Endothelial cell of umbilical vein (primary cell): ENCODE measurements around the gene IFI44L. TPM values are rescaled to one million over a fixed set of nuclear protein-coding genes. Genes with fewer than 3 reads are reported as not detected.
A peak's percentile ranks its signal among the peaks of the same experiment; 100 is the strongest.

Source experiments
- BruUV-seq: library from RNA; stranded (reverse); fragments of 400-500 nt; replicated peaks from 2 replicates; lab custom pipeline; 2021; lab: Mats Ljungman, UMichigan
- CTCF ChIA-PET: fragments of 300-600, 350-600 bp; sonication (Branson Sonifier 250); formaldehyde crosslinking; loops from one replicate; lab custom pipeline; 2021; ENCODE audit warnings: antibody characterized with exemption, inconsistent platforms; lab: Charles Lee
- POLR2A ChIA-PET: fragments of 300-600, 350-600 bp; sonication (Branson Sonifier 250); formaldehyde crosslinking; loops from one replicate; lab custom pipeline; 2021; ENCODE audit warnings: antibody characterized with exemption, inconsistent platforms; lab: Charles Lee
- DNase-seq: peaks from one replicate; pipeline ENCODE4 v3.0.0-alpha.2; 2011; ENCODE audit warnings: low read depth, low spot score
- FAIRE-seq: peaks from 2 replicates; lab custom pipeline; 2011; peaks lifted over from hg19 to GRCh38; lab: Jason Lieb, UNC
- H2AFZ ChIP-seq: 2 replicates; pipeline ENCODE4 v1.6.0; 2012; ENCODE audit warnings: low read depth, low read length, control low read depth, inconsistent platforms
- H3K27ac ChIP-seq: 2 replicates; pipeline ENCODE4 v1.5.1; 2011; ENCODE audit warnings: low read depth, mild to moderate bottlenecking, control low read depth, low read length, moderate library complexity; ENCODE audit not compliant: insufficient read depth
- H3K27me3 ChIP-seq, 2 experiments: 2 replicates each; pipeline versions ENCODE4 v1.6.0 to v1.6.1; 2011; ENCODE audit warnings: low read length in 2 of 2, mixed read lengths in 1 of 2; ENCODE audit not compliant: control insufficient read depth in 2 of 2, insufficient read depth in 2 of 2
- H3K36me3 ChIP-seq, 2 experiments: 2 replicates in 1 of 2; 3 replicates in 1 of 2; pipeline ENCODE4 v1.5.1; 2011; ENCODE audit warnings: low read length in 2 of 2, mild to moderate bottlenecking in 1 of 2, moderate library complexity in 1 of 2; ENCODE audit not compliant: control insufficient read depth in 2 of 2, insufficient read depth in 2 of 2; ENCODE audit errors: extremely low read depth in 1 of 2
- H3K4me1 ChIP-seq: 3 replicates; pipeline ENCODE4 v1.5.1; 2011; ENCODE audit warnings: mild to moderate bottlenecking, low read length; ENCODE audit not compliant: control insufficient read depth, insufficient read depth; ENCODE audit errors: extremely low read depth
- H3K4me2 ChIP-seq: 2 replicates; pipeline ENCODE4 v1.6.1; 2011; ENCODE audit warnings: low read length, control low read depth, mixed read lengths; ENCODE audit not compliant: insufficient read depth
- H3K4me3 ChIP-seq, 3 experiments: fragments of 200-600 bp in 1 of 3; sonication (generic), shearing (Covaris generic) in 1 of 3; replicated peaks in 1 of 3; 2 replicates each; pipeline ENCODE4 v1.5.1; 2011 to 2016; ENCODE audit warnings: control low read depth in 3 of 3, low read length in 3 of 3, mild to moderate bottlenecking in 2 of 3, inconsistent platforms in 1 of 3, low read depth in 1 of 3, moderate library complexity in 1 of 3; ENCODE audit not compliant: insufficient read depth in 1 of 3
- H3K79me2 ChIP-seq: 2 replicates; pipeline ENCODE4 v1.6.0; 2012; ENCODE audit warnings: low read length, inconsistent platforms; ENCODE audit not compliant: control insufficient read depth, insufficient read depth
- H3K9ac ChIP-seq: replicated peaks from 2 replicates; pipeline ENCODE3; 2011; ENCODE audit warnings: low read length, control low read depth; ENCODE audit not compliant: insufficient read depth; ENCODE audit errors: extremely low read depth
- H3K9me1 ChIP-seq: replicated peaks from 3 replicates; pipeline ENCODE4 v1.6.0; 2011; ENCODE audit warnings: mild to moderate bottlenecking, low read length; ENCODE audit not compliant: control insufficient read depth, insufficient read depth; ENCODE audit errors: extremely low read depth
- H3K9me3 ChIP-seq: replicated peaks from 2 replicates; pipeline ENCODE4 v1.5.1; 2012; ENCODE audit warnings: low read length, inconsistent platforms; ENCODE audit not compliant: control insufficient read depth, insufficient read depth
- H4K20me1 ChIP-seq: replicated peaks from 2 replicates; pipeline ENCODE3; 2011; ENCODE audit warnings: mild to moderate bottlenecking, low read length; ENCODE audit not compliant: control insufficient read depth, insufficient read depth; ENCODE audit errors: extremely low read depth
- CTCF ChIP-seq, 2 donors: IDR thresholded peaks; 1 replicate in 1 of 2; 2 replicates in 1 of 2; pipeline ENCODE4 v1.5.1; 2011; ENCODE audit warnings: low read length in 2 of 2, mild to moderate bottlenecking in 2 of 2, moderate library complexity in 2 of 2, control low read depth in 1 of 2, inconsistent platforms in 1 of 2, low read depth in 1 of 2; ENCODE audit not compliant: insufficient read depth in 1 of 2; ENCODE audit errors: extremely low read depth in 1 of 2
- EZH2 ChIP-seq: IDR thresholded peaks from 2 replicates; pipeline ENCODE4 v1.6.1; 2012; ENCODE audit warnings: borderline replicate concordance, low read depth, mild to moderate bottlenecking, moderate library complexity, low read length, inconsistent platforms; ENCODE audit not compliant: severe bottlenecking
- FOS ChIP-seq: IDR thresholded peaks from 2 replicates; pipeline ENCODE4 v1.6.1; 2011; ENCODE audit warnings: mild to moderate bottlenecking, low read length, moderate library complexity, borderline replicate concordance; ENCODE audit not compliant: insufficient read depth
- GATA2 ChIP-seq: IDR thresholded peaks from 2 replicates; pipeline ENCODE4 v1.7.0; 2011; ENCODE audit warnings: low read depth, mild to moderate bottlenecking, moderate library complexity, mixed read lengths, low read length; ENCODE audit not compliant: insufficient read length, insufficient read depth
- JUN ChIP-seq: IDR thresholded peaks from 2 replicates; pipeline ENCODE4 v1.6.1; 2011; ENCODE audit warnings: borderline replicate concordance, low read depth; ENCODE audit not compliant: insufficient read length, insufficient read depth
- MAX ChIP-seq: IDR thresholded peaks from 2 replicates; pipeline ENCODE4 v1.6.1; 2011; ENCODE audit not compliant: insufficient read depth, insufficient read length
- MYC ChIP-seq: IDR thresholded peaks from one replicate; pipeline ENCODE4 v1.6.1; 2011; ENCODE audit warnings: mild to moderate bottlenecking, low read depth, low read length
- POLR2A ChIP-seq: IDR thresholded peaks from 2 replicates; pipeline ENCODE4 v1.6.1; 2012; ENCODE audit warnings: low read depth, mild to moderate bottlenecking, control low read depth, low read length
- POLR2AphosphoS5 ChIP-seq: IDR thresholded peaks from 2 replicates; pipeline ENCODE4 v1.6.1; 2012; ENCODE audit warnings: low read depth, mild to moderate bottlenecking, control low read depth, low read length, moderate library complexity; ENCODE audit not compliant: insufficient read depth
- dilution Hi-C: fragments of 300-500 bp; cut with MboI; formaldehyde crosslinking; loops from one replicate; pipeline ENCODE4 v1.15.0; 2019; ENCODE audit warnings: low sequenced_read_pairs; ENCODE audit not compliant: extremely low pct_ligation_motif_present
- intact Hi-C: fragments of 100-400 bp; cut with micrococcal nuclease; formaldehyde crosslinking; loops from one replicate; pipeline ENCODE4 v1.10.0; 2022
- polyA plus RNA-seq, 4 experiments: library from polyadenylated mRNA; depleted of rRNA in 3 of 4; stranded (reverse) in 3 of 4; unstranded in 1 of 4; fragments of >200 nt; gene quantifications; 2 replicates each; pipeline versions ENCODE4 v1.2.1 to v1.2.3, GENCODE V29; 2011 to 2012; ENCODE audit warnings: missing spikeins in 1 of 4
- total RNA-seq: library from RNA; stranded (reverse); gene quantifications from 2 replicates; pipeline ENCODE4 v1.2.3, GENCODE V29; 2021

The IFI44L gene
- total and polyA plus RNA-seq, 2 donors (not counting 3 experiments of a cell fraction or from before 2014, with no cell fraction given): 2.8 to 2.9 TPM

DNA sequence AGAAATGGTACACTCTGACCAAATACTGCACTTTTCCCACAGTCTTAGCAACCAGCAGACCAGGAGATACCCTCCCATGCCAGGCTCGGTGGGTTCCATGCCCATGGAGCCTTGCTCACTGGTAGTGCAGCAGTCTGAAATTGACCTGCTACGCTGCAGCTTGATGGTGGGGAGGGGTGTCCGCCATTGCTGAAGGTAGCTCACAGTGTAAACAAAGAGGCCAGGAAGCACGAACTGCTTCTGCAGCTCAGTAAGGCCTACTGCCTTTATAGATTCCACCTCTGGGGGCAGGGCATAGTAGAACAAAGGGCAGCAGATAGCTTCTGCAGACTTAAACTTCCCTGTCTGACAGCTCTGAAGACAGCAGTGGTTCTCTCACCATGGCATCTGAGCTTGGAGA lies 12.3 kb upstream of the IFI44L start:
- no peak overlapping the region for H3K4me2 ChIP-seq
- H3K36me3 ChIP-seq: no peaks in the 10 kb centered on the region
- no peaks in the 10 kb centered on the region for H4K20me1 ChIP-seq
- H3K4me1 ChIP-seq: no peaks in the 10 kb centered on the region
- no peak overlapping the region for H3K27ac ChIP-seq
- H2AFZ ChIP-seq: no peak overlapping the region
- no peak for FAIRE-seq
- peaks cover 0 to 2% of the 10 kb centered on the region in 2 experiments for H3K27me3 ChIP-seq
- dilution Hi-C loops (no loop called here), intact Hi-C loops (loop anchor here (1.0 to 10.0 kb wide), 3 partner anchors 193 to 478 kb away; no protein-coding TSS in a partner anchor)
- no peaks in the 10 kb centered on the region for H3K79me2 ChIP-seq
- ChIA-PET CTCF (interaction anchor here (0.8 to 5.0 kb wide), 15 partner anchors 9 to 629 kb away, joined by 3 to 105 read pairs (median 4); partner anchors contain the start of genes FUBP1, IFI44L and PTGFR), POLR2A (no interaction called here)
- no peak for DNase-seq
- no peaks in the 10 kb centered on the region for H3K9me3 ChIP-seq
- H3K9ac ChIP-seq: no peak overlapping the region
- H3K9me1 ChIP-seq: no peaks in the 10 kb centered on the region
- BruUV-seq: no TSS peak
- TF ChIP-seq GATA2 (no peak), FOS (no peak), EZH2 (no peak), POLR2AphosphoS5 (no peak), JUN (no peak), MYC (no peak), MAX (no peak)
- H3K4me3 ChIP-seq: no peak overlapping the region

DNA sequence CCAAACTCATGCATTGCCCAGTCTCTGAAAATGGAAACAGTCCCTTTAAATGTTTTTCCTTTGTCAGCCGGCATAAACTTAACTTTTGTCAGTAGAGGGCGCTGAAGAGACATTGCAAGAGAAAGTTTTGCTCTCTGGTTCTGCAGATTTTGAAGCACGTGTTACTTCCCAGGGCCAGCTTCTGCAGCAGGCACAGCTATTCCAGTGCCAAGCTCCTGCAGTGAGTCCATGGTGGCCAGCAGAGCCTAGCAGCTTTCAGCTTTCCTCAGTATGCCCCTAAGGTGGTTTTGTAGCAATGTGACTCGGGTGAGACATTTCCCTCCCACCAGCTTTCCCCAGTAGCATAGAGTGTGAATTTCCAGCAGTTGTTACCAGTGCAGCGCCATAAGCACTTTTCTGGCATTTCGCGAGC lies 2.6 kb upstream of the IFI44L start:
- H3K9me1 ChIP-seq: no peaks in the 10 kb centered on the region
- H4K20me1 ChIP-seq: no peaks in the 10 kb centered on the region
- H3K27ac ChIP-seq: no peak overlapping the region
- TF ChIP-seq FOS (no peak), CTCF (IDR thresholded peaks at IDR 0.05; ENCODE audit: extremely low read depth in 1 of 2, insufficient read depth in 1 of 2, low read depth in 1 of 2, low read length in 2 of 2) (peak; percentile 67 to 73), POLR2AphosphoS5 (no peak), GATA2 (no peak), JUN (no peak), POLR2A (no peak), MAX (peak; percentile 90), MYC (no peak), EZH2 (no peak)
- no TSS peak for BruUV-seq
- peak overlapping the region; percentile 26 for H2AFZ ChIP-seq
- dilution Hi-C loops: no loop called here
- intact Hi-C loops: loop anchor here (1.0 to 5.0 kb wide), 4 partner anchors 59 to 735 kb away; no protein-coding TSS in a partner anchor
- H3K9ac ChIP-seq: no peak overlapping the region
- peak; percentile 81 for FAIRE-seq
- no peak overlapping the region for H3K4me3 ChIP-seq
- H3K79me2 ChIP-seq: no peaks in the 10 kb centered on the region
- DNase-seq: peak; percentile 77
- peaks cover 18% of the 10 kb centered on the region for H3K4me1 ChIP-seq
- no peak overlapping the region for H3K4me2 ChIP-seq
- H3K27me3 ChIP-seq: no peaks in the 10 kb centered on the region
- no peaks in the 10 kb centered on the region for H3K9me3 ChIP-seq
- ChIA-PET POLR2A (interaction anchor here (0.7 kb wide), 1 partner anchor 48 kb away, joined by 3 read pairs; no protein-coding TSS in a partner anchor), CTCF (interaction anchor here (0.6 to 2.4 kb wide), 36 partner anchors 9 to 913 kb away, joined by 3 to 107 read pairs (median 6); partner anchors contain the start of gene IFI44)
- H3K36me3 ChIP-seq: no peaks in the 10 kb centered on the region
